ENCODE data around the gene NLRP8. TPM values are rescaled to one million over a fixed set of nuclear protein-coding genes. Genes with fewer than 3 reads are reported as not detected.

The NLRP8 gene
- total and polyA plus RNA-seq, 4 donors = not detected

GRCh38 chr19:55973982-55974381 lies 26.4 kb downstream of the NLRP8 start:
- no peaks in the 10 kb centered on the region for H3K36me3 ChIP-seq (ENCODE audit: control insufficient read depth in 4 of 4, insufficient read depth in 3 of 4, low read depth in 1 of 4, low read length in 3 of 4)
- WGBS = 33% methylated on average over 3 of the region's 3 CpGs
- H3K9me3 ChIP-seq (ENCODE audit: control insufficient read depth in 4 of 4, low read length in 3 of 4) = peaks cover 1 to 9% (median 3%) of the 10 kb centered on the region in 4 donors
- no peaks in the 10 kb centered on the region for H3K4me1 ChIP-seq (ENCODE audit: control insufficient read depth in 4 of 4, insufficient read depth in 4 of 4, low read length in 3 of 4)
- no peak for TF ChIP-seq TAF1 (conservative IDR thresholded peaks at IDR 0.05)
- no peak for TF ChIP-seq GABPA (IDR thresholded peaks at IDR 0.05 in 1 of 2, conservative IDR thresholded peaks at IDR 0.05 in 1 of 2)
- TF ChIP-seq, protein P1, sequence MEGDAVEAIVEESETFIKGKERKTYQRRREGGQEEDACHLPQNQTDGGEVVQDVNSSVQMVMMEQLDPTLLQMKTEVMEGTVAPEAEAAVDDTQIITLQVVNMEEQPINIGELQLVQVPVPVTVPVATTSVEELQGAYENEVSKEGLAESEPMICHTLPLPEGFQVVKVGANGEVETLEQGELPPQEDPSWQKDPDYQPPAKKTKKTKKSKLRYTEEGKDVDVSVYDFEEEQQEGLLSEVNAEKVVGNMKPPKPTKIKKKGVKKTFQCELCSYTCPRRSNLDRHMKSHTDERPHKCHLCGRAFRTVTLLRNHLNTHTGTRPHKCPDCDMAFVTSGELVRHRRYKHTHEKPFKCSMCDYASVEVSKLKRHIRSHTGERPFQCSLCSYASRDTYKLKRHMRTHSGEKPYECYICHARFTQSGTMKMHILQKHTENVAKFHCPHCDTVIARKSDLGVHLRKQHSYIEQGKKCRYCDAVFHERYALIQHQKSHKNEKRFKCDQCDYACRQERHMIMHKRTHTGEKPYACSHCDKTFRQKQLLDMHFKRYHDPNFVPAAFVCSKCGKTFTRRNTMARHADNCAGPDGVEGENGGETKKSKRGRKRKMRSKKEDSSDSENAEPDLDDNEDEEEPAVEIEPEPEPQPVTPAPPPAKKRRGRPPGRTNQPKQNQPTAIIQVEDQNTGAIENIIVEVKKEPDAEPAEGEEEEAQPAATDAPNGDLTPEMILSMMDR (IDR thresholded peaks at IDR 0.05; ENCODE audit: low read depth, low read length, missing input control) = no peak
- TF ChIP-seq, protein P2, sequence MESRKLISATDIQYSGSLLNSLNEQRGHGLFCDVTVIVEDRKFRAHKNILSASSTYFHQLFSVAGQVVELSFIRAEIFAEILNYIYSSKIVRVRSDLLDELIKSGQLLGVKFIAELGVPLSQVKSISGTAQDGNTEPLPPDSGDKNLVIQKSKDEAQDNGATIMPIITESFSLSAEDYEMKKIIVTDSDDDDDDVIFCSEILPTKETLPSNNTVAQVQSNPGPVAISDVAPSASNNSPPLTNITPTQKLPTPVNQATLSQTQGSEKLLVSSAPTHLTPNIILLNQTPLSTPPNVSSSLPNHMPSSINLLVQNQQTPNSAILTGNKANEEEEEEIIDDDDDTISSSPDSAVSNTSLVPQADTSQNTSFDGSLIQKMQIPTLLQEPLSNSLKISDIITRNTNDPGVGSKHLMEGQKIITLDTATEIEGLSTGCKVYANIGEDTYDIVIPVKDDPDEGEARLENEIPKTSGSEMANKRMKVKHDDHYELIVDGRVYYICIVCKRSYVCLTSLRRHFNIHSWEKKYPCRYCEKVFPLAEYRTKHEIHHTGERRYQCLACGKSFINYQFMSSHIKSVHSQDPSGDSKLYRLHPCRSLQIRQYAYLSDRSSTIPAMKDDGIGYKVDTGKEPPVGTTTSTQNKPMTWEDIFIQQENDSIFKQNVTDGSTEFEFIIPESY (IDR thresholded peaks at IDR 0.05) = no peak
- no peak for TF ChIP-seq FOXA1 (IDR thresholded peaks at IDR 0.05)
- TF ChIP-seq, protein P3, sequence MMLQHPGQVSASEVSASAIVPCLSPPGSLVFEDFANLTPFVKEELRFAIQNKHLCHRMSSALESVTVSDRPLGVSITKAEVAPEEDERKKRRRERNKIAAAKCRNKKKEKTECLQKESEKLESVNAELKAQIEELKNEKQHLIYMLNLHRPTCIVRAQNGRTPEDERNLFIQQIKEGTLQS (IDR thresholded peaks at IDR 0.05) = no peak
- TF ChIP-seq REST (IDR thresholded peaks at IDR 0.05) = no peak
- DNase-seq (ENCODE audit: low spot score) = no peak
- H3K4me3 ChIP-seq (ENCODE audit: low read depth in 1 of 3, low read length in 3 of 3) = no peak overlapping the region
- H3K9ac ChIP-seq (ENCODE audit: low read depth in 1 of 2, low read length in 2 of 2) = no peak overlapping the region
- H3K27ac ChIP-seq (ENCODE audit: low read depth in 1 of 2, low read length in 2 of 2) = no peak overlapping the region
- no peaks in the 10 kb centered on the region for H3K27me3 ChIP-seq (ENCODE audit: control insufficient read depth in 4 of 4, insufficient read depth in 4 of 4, low read length in 3 of 4)

DNA sequence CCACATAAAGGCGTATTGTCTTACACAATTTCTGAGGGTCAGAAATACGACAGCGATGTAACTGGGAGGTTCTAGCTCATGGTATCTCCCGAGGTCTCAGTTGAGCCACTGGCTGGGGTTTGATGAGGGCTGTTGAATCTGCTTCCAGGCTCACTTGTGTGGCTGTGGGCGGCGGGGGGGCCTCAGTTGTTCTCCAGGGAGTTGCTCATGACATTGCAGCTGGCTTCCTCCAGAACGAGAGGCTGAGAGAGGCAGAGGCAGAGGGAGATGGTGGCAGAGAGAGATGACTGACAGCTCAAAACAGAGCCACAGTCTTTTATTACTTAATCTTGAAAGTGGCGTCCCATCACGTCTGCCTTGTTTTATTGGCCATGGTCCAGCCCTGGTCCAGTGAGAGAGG lies 32.8 kb downstream of the NLRP8 start:
- Histone ChIP-seq H3K4me3 (ENCODE audit: low read depth in 1 of 3, low read length in 3 of 3) (no peak overlapping the region), H3K27ac (ENCODE audit: low read depth in 1 of 2, low read length in 2 of 2) (no peak overlapping the region), H3K9ac (ENCODE audit: low read depth in 1 of 2, low read length in 2 of 2) (no peak overlapping the region), H3K9me3 (ENCODE audit: control insufficient read depth in 4 of 4, low read length in 3 of 4) (peaks cover 0 to 5% (median 2%) of the 10 kb centered on the region in 4 donors), H3K36me3 (ENCODE audit: control insufficient read depth in 4 of 4, insufficient read depth in 3 of 4, low read depth in 1 of 4, low read length in 3 of 4) (no peaks in the 10 kb centered on the region), H3K27me3 (ENCODE audit: control insufficient read depth in 4 of 4, insufficient read depth in 4 of 4, low read length in 3 of 4) (peaks cover 0 to 4% (median 0%) of the 10 kb centered on the region in 4 donors), H3K4me1 (ENCODE audit: control insufficient read depth in 4 of 4, insufficient read depth in 4 of 4, low read length in 3 of 4) (no peaks in the 10 kb centered on the region)
- 65% methylated on average over 9 of the region's 9 CpGs for WGBS
- DNase-seq (ENCODE audit: low spot score) = no peak
- no peak for TF ChIP-seq GABPA (IDR thresholded peaks at IDR 0.05 in 1 of 2, conservative IDR thresholded peaks at IDR 0.05 in 1 of 2)
- TF ChIP-seq TAF1 (conservative IDR thresholded peaks at IDR 0.05) = no peak
- no peak for TF ChIP-seq YY1 (IDR thresholded peaks at IDR 0.05)
- no peak for TF ChIP-seq FOXA2 (IDR thresholded peaks at IDR 0.05)
- TF ChIP-seq SP1 (IDR thresholded peaks at IDR 0.05) = no peak
- TF ChIP-seq, protein P3 (IDR thresholded peaks at IDR 0.05) = no peak
- no peak for TF ChIP-seq NR2F2 (IDR thresholded peaks at IDR 0.05)
- TF ChIP-seq JUND (IDR thresholded peaks at IDR 0.05) = no peak
- TF ChIP-seq, protein P1 (IDR thresholded peaks at IDR 0.05; ENCODE audit: low read depth, low read length, missing input control) = no peak
- TF ChIP-seq RXRA (IDR thresholded peaks at IDR 0.05) = no peak
- TF ChIP-seq, protein P2 (IDR thresholded peaks at IDR 0.05) = no peak
- TF ChIP-seq, protein P4, sequence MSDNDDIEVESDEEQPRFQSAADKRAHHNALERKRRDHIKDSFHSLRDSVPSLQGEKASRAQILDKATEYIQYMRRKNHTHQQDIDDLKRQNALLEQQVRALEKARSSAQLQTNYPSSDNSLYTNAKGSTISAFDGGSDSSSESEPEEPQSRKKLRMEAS (IDR thresholded peaks at IDR 0.05) = no peak
- no peak for TF ChIP-seq RAD21 (IDR thresholded peaks at IDR 0.05)
- TF ChIP-seq EGR1 (IDR thresholded peaks at IDR 0.05; ENCODE audit: low read depth in 2 of 2) = no peak
- TF ChIP-seq HNF4G (IDR thresholded peaks at IDR 0.05) = no peak
- no peak for TF ChIP-seq HNF4A (conservative IDR thresholded peaks at IDR 0.05)
- no peak for TF ChIP-seq FOXA1 (IDR thresholded peaks at IDR 0.05)
